Aorta (tissue), 5 donors: ENCODE data around the gene AP4M1. TPM values are rescaled to one million over a fixed set of nuclear protein-coding genes. Genes with fewer than 3 reads are reported as not detected.

Experiments used
- ATAC-seq: fragments of 200-7000 bp; cut with Tn5 transposase; one replicate; pipeline ENCODE4 v1.9.1; 2022; ENCODE audit warnings: moderate library complexity; ENCODE audit not compliant: low FRiP score
- DNase-seq, 2 donors: peaks; one replicate each; pipeline ENCODE4 v3.0.0-alpha.2; 2020
- H3K27ac ChIP-seq, 2 donors: one replicate each; pipeline ENCODE4 v1.5.1; 2013; ENCODE audit warnings: low read length in 2 of 2, mild to moderate bottlenecking in 2 of 2, moderate library complexity in 2 of 2, control low read depth in 1 of 2, inconsistent platforms in 1 of 2, low read depth in 1 of 2
- H3K27me3 ChIP-seq, 2 donors: one replicate each; pipeline ENCODE4 v1.6.1; 2013; ENCODE audit warnings: control low read depth in 1 of 2, low read length in 1 of 2, mild to moderate bottlenecking in 1 of 2, moderate library complexity in 1 of 2; ENCODE audit not compliant: insufficient read depth in 2 of 2, control insufficient read depth in 1 of 2
- H3K36me3 ChIP-seq, 2 donors: one replicate each; pipeline ENCODE4 v1.6.1; 2013; ENCODE audit warnings: control low read depth in 1 of 2, low read length in 1 of 2, mild to moderate bottlenecking in 1 of 2; ENCODE audit not compliant: insufficient read depth in 2 of 2, control insufficient read depth in 1 of 2
- H3K4me1 ChIP-seq, 2 donors: one replicate each; pipeline ENCODE4 v1.6.1; 2013; ENCODE audit warnings: low read length in 2 of 2, control low read depth in 1 of 2, mild to moderate bottlenecking in 1 of 2, moderate library complexity in 1 of 2; ENCODE audit not compliant: insufficient read depth in 2 of 2, control insufficient read depth in 1 of 2
- H3K4me3 ChIP-seq, 2 donors: one replicate each; pipeline ENCODE4 v1.5.1; 2013; ENCODE audit warnings: low read length in 2 of 2, control low read depth in 1 of 2, mild to moderate bottlenecking in 1 of 2
- H3K9me3 ChIP-seq: one replicate; pipeline ENCODE4 v1.6.1; 2013; ENCODE audit warnings: mild to moderate bottlenecking, low read length; ENCODE audit not compliant: control insufficient read depth
- WGBS, 2 donors: extraction: QIAGEN DNeasy Blood & Tissue Kit; methylation state at CpG; one replicate each; pipeline ENCODE4 v1.1.7; 2013; 5-methylcytosine and 5-hydroxymethylcytosine counted together
- intact Hi-C, 2 donors: fragments of 100-400 bp; cut with DNase I; formaldehyde crosslinking; loops; one replicate each; pipeline versions ENCODE4 v1.14.2 to v1.15.0; 2022
- microRNA-seq, 2 donors: library from miRNA; unstranded; fragments of <30 nt; microRNA quantifications; one replicate each; pipeline ENCODE4 v1.2.0, GENCODE V29; 2020
- polyA plus RNA-seq, 2 donors: library from polyadenylated mRNA; stranded (reverse); fragments of 200-250 nt; gene quantifications; one replicate each; pipeline ENCODE4 v1.2.3, GENCODE V29; 2013
- total RNA-seq, 2 donors: library from RNA; stranded (reverse); fragmentation: NEBNext Ultra II Directional; extraction: Animal tissue kit (Norgen Biotek cat#: 25700); gene quantifications; one replicate each; pipeline ENCODE4 v1.2.1, GENCODE V29; 2021
- donor health status: healthy with polysubstance abuse.
- donor health status: Bipolar disorder and iron deficiency.
- donor health status: DM: no; HTN: no; CAD: no.
- donor health status: DM: no; HTN: no; CAD: no.
- donor health status: DM: yes; HTN: yes; CAD: no.

Gene AP4M1
- total and polyA plus RNA-seq, 4 donors: 8.1 to 60.9 (median 17.7) TPM

DNA sequence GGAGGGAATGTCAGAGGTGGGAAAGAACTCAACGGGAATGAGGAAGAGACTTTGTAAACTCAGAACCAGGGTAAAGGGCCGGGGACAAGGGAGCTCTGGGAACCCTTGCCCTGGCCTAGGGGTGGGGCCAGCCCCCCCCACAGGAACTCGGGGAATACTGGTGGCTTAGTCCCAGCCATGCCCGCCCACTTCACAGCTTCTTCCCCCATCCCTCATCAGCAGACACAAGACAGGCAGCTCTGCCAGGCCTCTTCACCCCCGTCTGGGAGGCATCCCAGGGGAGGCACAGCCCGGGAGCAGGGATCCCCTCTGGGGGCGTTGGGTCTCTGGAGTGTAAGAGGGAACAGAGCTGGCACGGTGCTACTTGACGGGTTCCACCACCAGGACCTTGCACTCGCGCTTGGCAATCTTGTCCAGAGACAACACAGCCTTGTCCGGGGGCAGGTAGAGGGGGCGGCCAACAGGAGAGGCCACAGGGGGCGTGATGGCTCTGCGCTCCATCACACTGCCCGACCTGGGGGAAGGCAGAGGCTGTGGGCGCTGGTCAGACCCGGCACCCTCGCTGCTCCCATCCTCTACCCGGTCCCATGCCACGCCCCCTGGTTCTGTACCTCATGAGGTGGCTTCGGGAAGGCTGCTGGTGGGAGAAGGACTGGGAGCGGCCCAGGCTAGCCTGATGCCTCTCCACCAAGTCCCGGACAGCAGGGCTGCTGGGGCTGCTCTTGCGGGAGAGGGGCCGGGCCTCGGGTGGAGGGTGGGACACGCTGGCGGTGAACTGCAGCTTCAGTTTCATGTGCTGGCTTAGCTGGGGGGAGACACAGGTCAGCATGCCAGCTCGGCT is 53.4 kb downstream of the AP4M1 start:
- Histone ChIP-seq H3K4me3 (no peak overlapping the region), H3K27me3 (no peaks in the 10 kb centered on the region), H3K36me3 (no peaks in the 10 kb centered on the region), H3K27ac (no peak overlapping the region), H3K4me1 (no peaks in the 10 kb centered on the region), H3K9me3 (no peaks in the 10 kb centered on the region)
- ATAC-seq (no peak), DNase-seq (no peak)
- WGBS, 2 donors: 59 to 66% methylated on average over 28 to 30 of the region's 30 CpGs
- intact Hi-C loops: no loop called here

GRCh38 chr7:100155553-100156317 is 54.3 kb downstream of the AP4M1 start:
- H3K27ac ChIP-seq: no peak overlapping the region
- H3K9me3 ChIP-seq: no peaks in the 10 kb centered on the region
- no peaks in the 10 kb centered on the region for H3K36me3 ChIP-seq
- no peak overlapping the region for H3K4me3 ChIP-seq
- ATAC-seq (no peak), DNase-seq (no peak)
- intact Hi-C loops: no loop called here
- H3K4me1 ChIP-seq: no peaks in the 10 kb centered on the region
- WGBS, 2 donors: 81 to 82% methylated on average over 20 of the region's 20 CpGs
- H3K27me3 ChIP-seq: no peaks in the 10 kb centered on the region

DNA sequence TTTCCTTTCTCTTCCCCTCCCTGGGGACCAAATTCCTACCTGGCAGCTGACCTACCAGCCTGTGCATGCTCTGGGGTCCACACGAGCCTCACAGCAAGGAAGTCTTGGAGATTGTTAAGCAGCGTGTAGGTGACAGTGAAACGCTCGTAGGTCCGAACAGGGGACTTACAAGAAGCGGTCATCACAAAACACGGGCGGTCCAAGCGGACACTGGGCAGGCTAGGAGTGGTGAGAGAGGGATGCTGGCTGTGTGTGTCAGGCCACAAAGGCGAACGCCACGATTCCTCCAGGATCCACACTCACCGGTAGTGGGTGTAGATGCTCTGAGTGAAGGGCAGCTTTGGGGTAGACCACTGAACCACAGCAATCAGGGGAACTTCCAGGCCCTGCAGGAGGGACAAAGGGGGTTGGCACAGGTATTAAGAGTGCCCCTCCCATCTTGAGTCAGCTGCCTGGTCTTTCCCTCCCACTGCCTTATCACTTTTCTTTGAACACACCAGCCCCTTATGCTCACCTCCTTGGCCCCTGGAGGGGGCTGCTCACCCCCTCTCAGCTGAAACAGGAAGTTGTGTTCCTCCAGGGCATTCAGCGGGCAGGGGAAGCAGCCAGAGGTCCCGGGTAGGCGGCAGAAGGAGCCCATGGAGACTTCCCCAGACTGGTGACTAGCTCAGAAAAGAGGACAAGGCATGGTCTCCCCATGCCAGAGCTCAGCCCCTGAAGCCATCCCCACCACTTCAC is 55.1 kb downstream of the AP4M1 start:
- H3K27me3 ChIP-seq: no peaks in the 10 kb centered on the region
- no peak overlapping the region for H3K4me3 ChIP-seq
- DNase-seq (no peak), ATAC-seq (no peak)
- no peaks in the 10 kb centered on the region for H3K9me3 ChIP-seq
- 77 to 79% methylated on average over 15 to 16 of the region's 16 CpGs for WGBS, 2 donors
- H3K36me3 ChIP-seq: no peaks in the 10 kb centered on the region
- intact Hi-C loops: no loop called here
- H3K27ac ChIP-seq: no peak overlapping the region
- no peaks in the 10 kb centered on the region for H3K4me1 ChIP-seq

DNA sequence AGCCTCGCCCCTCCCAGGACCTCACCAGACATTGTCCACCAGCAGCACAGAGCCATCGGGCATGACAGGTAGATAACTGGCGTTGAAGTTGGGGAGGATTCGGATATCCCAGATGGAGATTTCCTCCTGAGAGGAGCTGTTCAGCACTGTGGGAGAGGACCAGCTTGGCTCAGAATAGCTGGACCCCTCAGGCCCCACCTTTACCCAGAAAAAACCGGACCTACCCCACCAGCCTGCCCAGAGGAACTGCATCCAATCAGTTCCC is 55.6 kb downstream of the AP4M1 start:
- DNase-seq (no peak), ATAC-seq (no peak)
- 67 to 74% methylated on average over 5 of the region's 5 CpGs for WGBS, 2 donors
- Histone ChIP-seq H3K36me3 (no peaks in the 10 kb centered on the region), H3K9me3 (no peaks in the 10 kb centered on the region), H3K27ac (no peak overlapping the region), H3K4me3 (no peak overlapping the region), H3K27me3 (no peaks in the 10 kb centered on the region), H3K4me1 (no peaks in the 10 kb centered on the region)
- intact Hi-C loops: no loop called here

GRCh38 chr7:100157334-100158228 is 56.1 kb downstream of the AP4M1 start:
- DNase-seq: no peak
- Histone ChIP-seq H3K4me1 (no peaks in the 10 kb centered on the region), H3K27me3 (no peaks in the 10 kb centered on the region), H3K27ac (peak overlapping the region in 1 of 2 donors; percentile 36), H3K4me3 (peak overlapping the region; percentile 80 to 84), H3K9me3 (no peaks in the 10 kb centered on the region), H3K36me3 (no peaks in the 10 kb centered on the region)
- intact Hi-C loops: no loop called here
- no peak for ATAC-seq
- 18 to 19% methylated on average over 30 to 32 of the region's 32 CpGs for WGBS, 2 donors

Small RNA genes lying within 50 kb of the gene (microRNA-seq; reads per million reads assigned to microRNA genes)
- gene MIR106B (709 to 894 reads per million in 2 donors), gene MIR25 (450 to 895 reads per million in 2 donors), gene MIR4658 (0 reads per million in 2 donors), gene MIR93 (2,024 to 3,916 reads per million in 2 donors)

Other genes starting within 250 kb of the AP4M1 start
- gene OR2AE1, start 224.6 kb upstream of the AP4M1 start, total RNA-seq: under 1 TPM in 1 of 2 donors, not detected in 1; 0.36 TPM
- gene OR2AE1, start 224.6 kb upstream of the AP4M1 start, polyA plus RNA-seq: not detected
- gene TRIM4, start 182.1 kb upstream of the AP4M1 start, total RNA-seq: 10 to 100 TPM; 24.7 to 33.4 TPM
- 10 to 100 TPM; 16.4 to 20.3 TPM for gene TRIM4, start 182.1 kb upstream of the AP4M1 start, polyA plus RNA-seq
- gene GJC3, start 172.0 kb upstream of the AP4M1 start, total RNA-seq: under 1 TPM in 1 of 2 donors, not detected in 1; 0.57 TPM
- not detected for gene GJC3, start 172.0 kb upstream of the AP4M1 start, polyA plus RNA-seq
- 1 to 10 TPM in 1 of 2 donors, under 1 TPM in 1; 0.63 to 1.3 TPM for gene AZGP1, start 125.6 kb upstream of the AP4M1 start, total RNA-seq
- gene AZGP1, start 125.6 kb upstream of the AP4M1 start, polyA plus RNA-seq: 1 to 10 TPM in 1 of 2 donors, under 1 TPM in 1; 0.13 to 3.5 TPM
- 10 to 100 TPM; 57.9 to 80.9 TPM for gene ZKSCAN1, start 86.0 kb upstream of the AP4M1 start, total RNA-seq
- gene ZKSCAN1, start 86.0 kb upstream of the AP4M1 start, polyA plus RNA-seq: 10 to 100 TPM in 1 of 2 donors, 1 to 10 TPM in 1; 6.5 to 15.3 TPM
- 10 to 100 TPM in 1 of 2 donors, 1 to 10 TPM in 1; 7.9 to 10.7 TPM for gene ZSCAN21, start 51.9 kb upstream of the AP4M1 start, total RNA-seq
- 10 to 100 TPM in 1 of 2 donors, 1 to 10 TPM in 1; 7.0 to 10.3 TPM for gene ZSCAN21, start 51.9 kb upstream of the AP4M1 start, polyA plus RNA-seq
- 10 to 100 TPM; 22.0 to 26.7 TPM for gene ZNF3, start 19.9 kb upstream of the AP4M1 start, total RNA-seq
- gene ZNF3, start 19.9 kb upstream of the AP4M1 start, polyA plus RNA-seq: 10 to 100 TPM in 1 of 2 donors, 1 to 10 TPM in 1; 6.3 to 24.1 TPM
- 10 to 100 TPM; 79.7 to 81.0 TPM for gene COPS6, start 12.7 kb upstream of the AP4M1 start, total RNA-seq
- gene COPS6, start 12.7 kb upstream of the AP4M1 start, polyA plus RNA-seq: 100 to 1,000 TPM in 1 of 2 donors, 10 to 100 TPM in 1; 73.9 to 132 TPM
- gene MCM7, start 246 bp upstream of the AP4M1 start, total RNA-seq: 10 to 100 TPM; 27.1 to 45.8 TPM
- 10 to 100 TPM; 47.2 to 90.8 TPM for gene MCM7, start 246 bp upstream of the AP4M1 start, polyA plus RNA-seq
- 10 to 100 TPM; 31.7 to 38.7 TPM for gene TAF6, start 17.7 kb downstream of the AP4M1 start, total RNA-seq
- gene TAF6, start 17.7 kb downstream of the AP4M1 start, polyA plus RNA-seq: 10 to 100 TPM; 24.2 to 39.3 TPM
- gene CNPY4, start 18.0 kb downstream of the AP4M1 start, total RNA-seq: 10 to 100 TPM; 14.0 to 29.5 TPM
- 10 to 100 TPM; 17.2 to 35.0 TPM for gene CNPY4, start 18.0 kb downstream of the AP4M1 start, polyA plus RNA-seq
- gene MBLAC1, start 25.3 kb downstream of the AP4M1 start, total RNA-seq: 1 to 10 TPM; 1.8 to 1.9 TPM
- gene MBLAC1, start 25.3 kb downstream of the AP4M1 start, polyA plus RNA-seq: 1 to 10 TPM; 1.4 to 2.3 TPM
- 100 to 1,000 TPM in 1 of 2 donors, 10 to 100 TPM in 1; 80.2 to 104 TPM for gene LAMTOR4, start 47.3 kb downstream of the AP4M1 start, total RNA-seq
- 100 to 1,000 TPM; 267 to 310 TPM for gene LAMTOR4, start 47.3 kb downstream of the AP4M1 start, polyA plus RNA-seq
- 10 to 100 TPM; 16.5 to 17.4 TPM for gene TRAPPC14, start 57.1 kb downstream of the AP4M1 start, total RNA-seq
- 10 to 100 TPM in 1 of 2 donors, 1 to 10 TPM in 1; 3.6 to 28.2 TPM for gene TRAPPC14, start 57.1 kb downstream of the AP4M1 start, polyA plus RNA-seq
- gene GAL3ST4, start 67.0 kb downstream of the AP4M1 start, total RNA-seq: 10 to 100 TPM in 1 of 2 donors, 1 to 10 TPM in 1; 4.4 to 14.9 TPM
- 10 to 100 TPM in 1 of 2 donors, 1 to 10 TPM in 1; 5.8 to 12.5 TPM for gene GAL3ST4, start 67.0 kb downstream of the AP4M1 start, polyA plus RNA-seq
- 1 to 10 TPM in 1 of 2 donors, under 1 TPM in 1; 0.78 to 3.7 TPM for gene GPC2, start 75.7 kb downstream of the AP4M1 start, total RNA-seq
- gene GPC2, start 75.7 kb downstream of the AP4M1 start, polyA plus RNA-seq: 1 to 10 TPM in 1 of 2 donors, under 1 TPM in 1; 0.63 to 1.2 TPM
- 1 to 10 TPM in 1 of 2 donors, under 1 TPM in 1; 0.96 to 1.5 TPM for gene STAG3, start 76.3 kb downstream of the AP4M1 start, total RNA-seq
- 1 to 10 TPM in 1 of 2 donors, under 1 TPM in 1; 0.13 to 1.7 TPM for gene STAG3, start 76.3 kb downstream of the AP4M1 start, polyA plus RNA-seq
- 1 to 10 TPM in 1 of 2 donors, under 1 TPM in 1; 0.23 to 2.1 TPM for gene PVRIG, start 118.3 kb downstream of the AP4M1 start, total RNA-seq
- under 1 TPM in 1 of 2 donors, not detected in 1; 0.25 TPM for gene PVRIG, start 118.3 kb downstream of the AP4M1 start, polyA plus RNA-seq
- gene SPDYE3, start 206.1 kb downstream of the AP4M1 start, total RNA-seq: not detected
- not detected for gene SPDYE3, start 206.1 kb downstream of the AP4M1 start, polyA plus RNA-seq